Aorta (tissue), 5 donors: Measurements from ENCODE around the gene PDIK1L. TPM values are rescaled to one million over a fixed set of nuclear protein-coding genes. Genes with fewer than 3 reads are reported as not detected.

Source experiments
- ATAC-seq: fragments of 200-7000 bp; cut with Tn5 transposase; one replicate; pipeline ENCODE4 v1.9.1; 2022; ENCODE audit warnings: moderate library complexity; ENCODE audit not compliant: low FRiP score
- DNase-seq, 2 donors: peaks; one replicate each; pipeline ENCODE4 v3.0.0-alpha.2; 2020
- H3K27ac ChIP-seq, 2 donors: one replicate each; pipeline ENCODE4 v1.5.1; 2013; ENCODE audit warnings: low read length in 2 of 2, mild to moderate bottlenecking in 2 of 2, moderate library complexity in 2 of 2, control low read depth in 1 of 2, inconsistent platforms in 1 of 2, low read depth in 1 of 2
- H3K27me3 ChIP-seq, 2 donors: one replicate each; pipeline ENCODE4 v1.6.1; 2013; ENCODE audit warnings: control low read depth in 1 of 2, low read length in 1 of 2, mild to moderate bottlenecking in 1 of 2, moderate library complexity in 1 of 2; ENCODE audit not compliant: insufficient read depth in 2 of 2, control insufficient read depth in 1 of 2
- H3K36me3 ChIP-seq, 2 donors: one replicate each; pipeline ENCODE4 v1.6.1; 2013; ENCODE audit warnings: control low read depth in 1 of 2, low read length in 1 of 2, mild to moderate bottlenecking in 1 of 2; ENCODE audit not compliant: insufficient read depth in 2 of 2, control insufficient read depth in 1 of 2
- H3K4me1 ChIP-seq, 2 donors: one replicate each; pipeline ENCODE4 v1.6.1; 2013; ENCODE audit warnings: low read length in 2 of 2, control low read depth in 1 of 2, mild to moderate bottlenecking in 1 of 2, moderate library complexity in 1 of 2; ENCODE audit not compliant: insufficient read depth in 2 of 2, control insufficient read depth in 1 of 2
- H3K4me3 ChIP-seq, 2 donors: one replicate each; pipeline ENCODE4 v1.5.1; 2013; ENCODE audit warnings: low read length in 2 of 2, control low read depth in 1 of 2, mild to moderate bottlenecking in 1 of 2
- H3K9me3 ChIP-seq: one replicate; pipeline ENCODE4 v1.6.1; 2013; ENCODE audit warnings: mild to moderate bottlenecking, low read length; ENCODE audit not compliant: control insufficient read depth
- WGBS, 2 donors: extraction: QIAGEN DNeasy Blood & Tissue Kit; methylation state at CpG; one replicate each; pipeline ENCODE4 v1.1.7; 2013; 5-methylcytosine and 5-hydroxymethylcytosine counted together
- intact Hi-C, 2 donors: fragments of 100-400 bp; cut with DNase I; formaldehyde crosslinking; loops; one replicate each; pipeline versions ENCODE4 v1.14.2 to v1.15.0; 2022
- polyA plus RNA-seq, 2 donors: library from polyadenylated mRNA; stranded (reverse); fragments of 200-250 nt; gene quantifications; one replicate each; pipeline ENCODE4 v1.2.3, GENCODE V29; 2013
- total RNA-seq, 2 donors: library from RNA; stranded (reverse); fragmentation: NEBNext Ultra II Directional; extraction: Animal tissue kit (Norgen Biotek cat#: 25700); gene quantifications; one replicate each; pipeline ENCODE4 v1.2.1, GENCODE V29; 2021
- donor health status: healthy with polysubstance abuse.
- donor health status: Bipolar disorder and iron deficiency.
- donor health status: DM: no; HTN: no; CAD: no.
- donor health status: DM: no; HTN: no; CAD: no.
- donor health status: DM: yes; HTN: yes; CAD: no.

The PDIK1L gene
- total and polyA plus RNA-seq, 4 donors: 2.0 to 7.5 (median 5.1) TPM

DNA sequence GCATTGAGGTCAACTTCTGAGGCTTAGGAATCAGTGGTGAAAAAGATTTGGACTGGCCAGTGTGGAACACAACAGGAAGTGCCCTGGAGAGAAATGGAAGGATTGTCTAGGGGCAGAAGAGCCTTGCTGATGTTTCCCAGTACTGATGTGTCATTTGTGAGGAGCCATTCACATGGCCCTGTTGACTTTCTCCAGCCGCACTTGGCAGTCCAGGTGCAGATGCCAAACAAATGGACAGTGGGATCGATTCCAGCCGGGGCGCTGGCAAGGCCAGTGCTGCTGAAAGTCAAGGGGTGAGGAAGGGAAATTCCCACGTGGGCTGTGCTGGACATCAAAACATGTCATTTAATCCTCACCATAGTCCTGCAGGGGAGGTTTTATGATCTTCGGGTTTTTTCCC lies 39.3 kb upstream of the PDIK1L start:
- Histone ChIP-seq H3K36me3 (no peaks in the 10 kb centered on the region), H3K9me3 (peaks cover 2% of the 10 kb centered on the region), H3K4me3 (no peak overlapping the region), H3K27me3 (no peaks in the 10 kb centered on the region), H3K27ac (no peak overlapping the region), H3K4me1 (no peaks in the 10 kb centered on the region)
- WGBS, 2 donors: 24 to 29% methylated on average over 6 of the region's 6 CpGs
- DNase-seq: no peak
- no peak for ATAC-seq
- intact Hi-C loops: no loop called here

DNA sequence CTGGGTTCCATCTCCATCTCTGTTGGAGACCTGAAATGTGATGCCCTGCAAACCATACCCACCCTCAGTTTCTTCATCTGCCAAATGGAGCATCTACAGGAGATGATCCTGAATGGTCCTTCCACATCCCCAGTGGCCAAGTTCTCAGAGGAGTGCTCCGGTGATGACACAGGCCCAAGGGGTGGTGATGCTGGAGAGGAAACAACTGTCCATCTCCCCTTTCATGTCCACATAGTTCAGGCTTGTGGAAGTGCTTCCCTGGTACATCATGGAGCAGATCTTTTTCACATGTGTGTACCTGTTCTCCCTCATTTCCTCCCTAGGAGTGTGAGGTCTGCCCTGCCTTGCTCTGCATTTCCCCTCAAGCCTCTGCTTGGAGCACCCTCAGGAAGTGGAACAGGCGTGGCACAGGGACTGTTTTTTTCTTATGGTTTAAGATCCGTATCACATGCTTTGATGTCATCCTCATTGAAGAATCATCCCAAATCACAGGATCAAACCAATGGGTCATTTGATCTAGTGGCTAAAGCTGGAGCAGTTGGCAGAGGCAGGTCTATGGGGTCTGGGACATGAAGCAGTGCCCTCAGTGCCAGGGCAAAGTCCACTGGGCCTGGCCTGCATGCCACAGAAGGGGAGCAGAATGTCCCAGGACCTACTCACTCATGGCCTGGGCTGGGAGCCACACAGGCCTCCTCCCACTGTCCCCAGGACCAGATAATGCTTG lies 36.0 kb upstream of the PDIK1L start:
- intact Hi-C loops: no loop called here
- ATAC-seq: no peak
- no peak overlapping the region for H3K4me3 ChIP-seq
- WGBS, 2 donors: 91 to 92% methylated on average over 3 of the region's 3 CpGs
- H3K9me3 ChIP-seq: peaks cover 2% of the 10 kb centered on the region
- DNase-seq: no peak
- no peaks in the 10 kb centered on the region for H3K27me3 ChIP-seq
- no peaks in the 10 kb centered on the region for H3K36me3 ChIP-seq
- H3K4me1 ChIP-seq: no peaks in the 10 kb centered on the region
- no peak overlapping the region for H3K27ac ChIP-seq

DNA sequence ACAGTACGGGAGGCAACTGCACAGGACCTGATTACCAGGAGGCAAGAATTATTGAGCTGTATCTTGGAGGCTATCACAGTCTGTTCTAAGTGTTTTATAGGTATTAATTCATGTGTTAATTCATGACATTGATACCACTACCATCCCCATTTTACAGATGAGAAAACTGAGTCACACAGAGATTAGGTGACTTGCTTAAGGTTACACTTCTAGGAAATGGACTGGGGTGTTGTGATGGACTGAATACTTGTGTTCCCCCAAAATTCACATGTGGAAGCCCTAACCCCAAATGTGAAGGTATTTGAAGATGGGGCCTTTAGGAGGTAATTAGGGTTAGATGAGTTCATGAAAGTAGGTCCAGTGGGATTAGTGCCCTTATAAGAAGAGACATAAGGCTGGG lies 34.1 kb upstream of the PDIK1L start:
- no peak for DNase-seq
- no peak for ATAC-seq
- no peaks in the 10 kb centered on the region for H3K27me3 ChIP-seq
- H3K36me3 ChIP-seq: no peaks in the 10 kb centered on the region
- peaks cover 2% of the 10 kb centered on the region for H3K9me3 ChIP-seq
- intact Hi-C loops: no loop called here
- H3K4me3 ChIP-seq: no peak overlapping the region
- no peaks in the 10 kb centered on the region for H3K4me1 ChIP-seq
- no peak overlapping the region for H3K27ac ChIP-seq
- 98 to 100% methylated on average over 1 of the region's 1 CpG for WGBS, 2 donors

DNA sequence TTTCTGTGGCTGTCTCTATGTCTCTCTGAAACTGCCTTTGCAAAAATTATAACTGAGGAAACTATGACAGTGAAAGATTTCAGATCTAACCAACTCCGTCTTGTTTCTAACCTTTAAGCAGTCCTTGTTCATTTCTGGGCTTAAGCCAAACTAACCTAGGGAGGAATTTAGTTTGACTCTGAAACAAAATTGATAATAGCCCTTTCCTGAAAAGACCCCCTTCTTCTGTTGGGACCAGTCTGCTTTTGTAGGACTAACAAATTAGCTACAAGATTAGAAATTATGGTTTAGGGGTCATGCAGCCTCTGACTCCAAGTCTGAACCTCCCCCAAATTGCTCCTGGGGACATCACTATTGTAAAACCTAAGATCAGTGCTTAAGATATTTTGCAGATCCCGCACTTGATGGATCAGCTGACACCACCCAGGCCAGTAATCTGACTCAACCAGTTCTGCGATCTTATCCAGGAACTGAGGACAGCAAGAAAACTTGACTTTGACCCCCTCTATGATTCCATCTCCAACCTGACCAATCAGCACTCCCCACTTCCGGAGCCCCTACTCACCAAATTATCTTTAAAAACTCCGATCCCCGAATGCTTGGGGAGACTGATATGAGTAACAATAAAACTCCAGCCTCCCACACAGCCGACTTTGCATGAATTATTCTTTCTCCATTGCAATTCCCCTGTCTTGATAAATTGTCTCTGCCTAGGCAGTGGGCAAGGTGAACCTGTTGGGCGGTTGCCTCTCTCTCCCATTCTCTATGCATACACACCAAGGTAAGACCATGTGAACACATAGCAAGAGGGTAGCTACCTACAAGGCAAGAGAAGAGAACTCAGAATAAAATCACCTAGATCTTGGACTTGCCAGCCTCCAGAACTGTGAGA lies 33.1 kb upstream of the PDIK1L start:
- Histone ChIP-seq H3K9me3 (peaks cover 2% of the 10 kb centered on the region), H3K27me3 (no peaks in the 10 kb centered on the region), H3K27ac (no peak overlapping the region), H3K4me1 (no peaks in the 10 kb centered on the region), H3K36me3 (no peaks in the 10 kb centered on the region), H3K4me3 (no peak overlapping the region)
- DNase-seq: no peak
- 67% methylated on average over 8 of the region's 8 CpGs for WGBS, 2 donors
- ATAC-seq: no peak
- intact Hi-C loops: no loop called here

DNA sequence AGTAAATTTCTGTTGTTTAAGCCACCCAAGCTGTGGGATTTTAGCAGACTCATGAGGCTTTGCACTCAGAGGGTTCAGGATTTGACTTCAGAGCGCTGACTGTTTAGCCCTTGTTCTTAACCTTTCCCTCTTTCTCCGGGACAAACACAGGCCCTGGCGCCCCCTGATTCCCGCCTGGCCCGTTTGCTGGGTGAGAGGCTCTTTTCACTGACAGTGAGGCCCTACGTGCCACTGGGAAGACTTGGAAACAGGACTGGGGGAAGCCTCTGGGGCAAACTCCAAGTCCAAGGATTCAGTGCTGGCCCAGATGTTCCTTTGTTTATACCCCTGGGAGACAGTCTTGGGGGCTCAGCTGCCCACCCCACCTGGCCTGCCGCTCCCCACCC lies 32.5 kb upstream of the PDIK1L start:
- Histone ChIP-seq H3K4me3 (no peak overlapping the region), H3K9me3 (peaks cover 2% of the 10 kb centered on the region), H3K27ac (no peak overlapping the region), H3K27me3 (no peaks in the 10 kb centered on the region), H3K4me1 (no peaks in the 10 kb centered on the region), H3K36me3 (no peaks in the 10 kb centered on the region)
- ATAC-seq: no peak
- 75 to 76% methylated on average over 7 of the region's 7 CpGs for WGBS, 2 donors
- no peak for DNase-seq
- intact Hi-C loops: no loop called here

DNA sequence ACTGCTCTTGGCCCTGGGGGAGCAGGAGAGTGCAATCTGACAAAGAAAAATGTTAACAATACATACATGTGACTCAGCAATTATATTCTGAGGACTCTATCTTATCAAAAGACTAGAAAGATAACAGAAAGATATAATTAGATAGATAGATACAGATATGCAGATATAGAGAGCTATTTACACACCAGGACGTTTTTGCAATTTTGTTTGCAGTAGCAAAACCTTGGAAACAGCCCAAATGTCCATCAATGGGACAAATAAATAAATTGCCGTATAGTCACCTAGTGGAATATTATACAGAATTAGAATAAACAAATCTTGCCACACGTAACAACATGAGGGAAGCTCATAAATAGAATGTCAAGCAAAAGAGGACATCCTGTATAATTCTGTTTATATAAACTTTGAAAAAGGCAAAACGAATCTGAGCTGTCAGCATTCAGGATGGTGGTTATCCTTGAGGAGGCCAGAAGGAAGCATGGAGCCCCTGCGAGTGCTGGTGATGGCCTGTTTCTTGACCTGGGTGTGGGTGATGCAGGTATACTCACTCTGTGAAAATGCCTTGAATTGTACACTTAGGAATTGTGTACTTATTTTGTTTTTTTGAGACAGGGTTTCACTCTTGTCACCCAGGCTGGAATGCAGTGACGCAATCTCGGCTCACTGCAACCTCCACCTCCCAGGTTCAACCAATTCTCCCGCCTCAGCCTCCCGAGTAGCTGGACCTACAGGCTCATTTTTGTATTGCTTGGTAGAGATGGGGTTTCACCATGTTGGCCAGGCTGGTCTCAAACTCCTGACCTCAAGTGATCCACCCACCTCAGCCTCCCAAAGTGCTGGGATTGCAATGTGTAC lies 31.4 kb upstream of the PDIK1L start:
- Histone ChIP-seq H3K27ac (no peak overlapping the region), H3K9me3 (peaks cover 2% of the 10 kb centered on the region), H3K4me3 (no peak overlapping the region), H3K4me1 (no peaks in the 10 kb centered on the region), H3K27me3 (no peaks in the 10 kb centered on the region), H3K36me3 (no peaks in the 10 kb centered on the region)
- DNase-seq (no peak), ATAC-seq (no peak)
- intact Hi-C loops: no loop called here
- 75 to 78% methylated on average over 9 of the region's 9 CpGs for WGBS, 2 donors

DNA sequence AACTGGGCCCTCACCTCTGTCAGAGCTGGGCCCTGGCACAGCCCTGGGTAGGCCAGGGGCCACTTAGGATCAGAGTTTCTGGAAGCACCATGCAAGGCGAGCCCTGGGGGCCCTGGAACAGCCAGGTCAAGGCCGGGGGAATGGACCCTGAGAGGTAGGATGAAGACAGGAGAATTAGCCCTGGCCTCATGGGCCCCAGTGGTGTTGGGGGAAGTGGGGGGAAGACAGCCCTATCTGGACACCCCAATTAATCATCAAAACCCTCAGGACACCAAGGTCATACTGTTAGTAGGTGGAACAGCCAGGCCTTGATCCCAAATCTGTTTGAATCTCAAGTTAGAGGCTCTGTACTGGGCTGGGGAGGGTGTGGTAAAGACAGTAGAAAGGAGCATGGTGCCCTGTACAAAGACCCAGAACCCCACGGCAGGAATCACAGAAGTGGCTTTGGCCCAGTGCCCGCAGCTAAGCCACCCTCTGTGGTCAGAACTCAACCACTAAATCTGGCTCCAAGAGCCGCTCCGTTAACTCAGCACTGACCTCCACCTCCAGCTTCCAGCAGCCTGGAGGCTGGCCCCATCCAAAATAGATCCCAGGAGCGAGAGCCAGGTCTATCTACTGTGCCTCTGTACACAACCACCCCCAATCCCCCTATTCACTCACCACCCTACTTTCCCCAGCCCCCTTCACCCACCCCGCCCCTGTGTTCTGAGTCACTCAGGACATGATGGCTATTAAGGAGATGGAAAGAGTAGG lies 30.2 kb upstream of the PDIK1L start:
- ATAC-seq (no peak), DNase-seq (no peak)
- 80 to 83% methylated on average over 8 of the region's 8 CpGs for WGBS, 2 donors
- Histone ChIP-seq H3K4me3 (no peak overlapping the region), H3K4me1 (no peaks in the 10 kb centered on the region), H3K27me3 (no peaks in the 10 kb centered on the region), H3K36me3 (no peaks in the 10 kb centered on the region), H3K9me3 (peaks cover 2% of the 10 kb centered on the region), H3K27ac (no peak overlapping the region)
- intact Hi-C loops: no loop called here

DNA sequence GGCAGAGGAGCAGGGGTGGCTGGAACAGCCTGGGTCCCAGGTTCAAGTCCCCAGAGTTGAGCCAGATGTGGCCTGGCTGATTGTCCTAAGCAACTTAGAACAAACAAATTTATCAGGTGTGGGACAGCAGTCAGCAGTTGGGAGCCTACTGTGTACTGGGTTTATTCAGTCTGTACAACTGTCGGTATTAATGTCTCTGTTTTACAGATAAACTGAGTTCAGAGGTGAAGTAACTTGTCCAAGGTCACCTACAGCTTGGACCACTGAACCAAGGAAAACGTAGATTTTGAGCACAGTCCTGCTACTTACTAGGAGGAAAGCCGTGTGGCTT lies 29.6 kb upstream of the PDIK1L start:
- no peak overlapping the region for H3K4me3 ChIP-seq
- no peaks in the 10 kb centered on the region for H3K36me3 ChIP-seq
- intact Hi-C loops: no loop called here
- peaks cover 2% of the 10 kb centered on the region for H3K9me3 ChIP-seq
- H3K27me3 ChIP-seq: no peaks in the 10 kb centered on the region
- 83 to 86% methylated on average over 3 of the region's 3 CpGs for WGBS, 2 donors
- H3K4me1 ChIP-seq: no peaks in the 10 kb centered on the region
- DNase-seq (no peak), ATAC-seq (no peak)
- H3K27ac ChIP-seq: no peak overlapping the region
